DND-41 (cell line): ENCODE measurements around the gene FBLN1.

Source experiments
- ATAC-seq: fragments of 200-7000 bp; cut with Tn5 transposase; 3 replicates; pipeline ENCODE4 v1.9.1; 2021; ENCODE audit warnings: low read depth; ENCODE audit not compliant: insufficient read depth
- DNase-seq: peaks from one replicate; pipeline ENCODE4 v3.0.0-alpha.2; 2020
- H2AFZ ChIP-seq: 2 replicates; pipeline ENCODE4 v1.6.0; 2012; ENCODE audit warnings: low read depth, low read length
- H3K27ac ChIP-seq: 2 replicates; pipeline ENCODE4 v1.5.1; 2012; ENCODE audit warnings: low read length, inconsistent platforms
- H3K27me3 ChIP-seq: fragments of 200-600 bp; sonication (generic); 2 replicates; pipeline ENCODE4 v1.6.0; 2012; ENCODE audit warnings: low read length, mild to moderate bottlenecking, inconsistent platforms; ENCODE audit not compliant: insufficient read depth, poor library complexity
- H3K36me3 ChIP-seq: 2 replicates; pipeline ENCODE4 v1.5.1; 2012; ENCODE audit warnings: low read length, inconsistent platforms; ENCODE audit not compliant: insufficient read depth
- H3K4me1 ChIP-seq: 2 replicates; pipeline ENCODE4 v1.5.1; 2012; ENCODE audit warnings: mild to moderate bottlenecking, low read length; ENCODE audit not compliant: insufficient read depth
- H3K4me2 ChIP-seq: 2 replicates; pipeline ENCODE4 v1.6.0; 2012; ENCODE audit warnings: mild to moderate bottlenecking, moderate library complexity, low read length, inconsistent platforms; ENCODE audit not compliant: insufficient read depth
- H3K4me3 ChIP-seq, 2 experiments: fragments of 200-600 bp in 1 of 2; shearing (Covaris generic) in 1 of 2; 2 replicates each; pipeline ENCODE4 v1.5.1; 2012 to 2016; ENCODE audit warnings: inconsistent platforms in 2 of 2, low read length in 2 of 2, mild to moderate bottlenecking in 2 of 2, low read depth in 1 of 2, moderate library complexity in 1 of 2
- H3K79me2 ChIP-seq: 2 replicates; pipeline ENCODE4 v1.6.0; 2012; ENCODE audit warnings: low read length, inconsistent platforms; ENCODE audit not compliant: insufficient read depth
- H3K9ac ChIP-seq: 2 replicates; pipeline ENCODE4 v1.6.0; 2012; ENCODE audit warnings: low read depth, mild to moderate bottlenecking, inconsistent platforms, low read length, moderate library complexity
- H3K9me3 ChIP-seq: 2 replicates; pipeline ENCODE4 v1.5.1; 2012; ENCODE audit warnings: low read length, moderate library complexity, mild to moderate bottlenecking, inconsistent platforms; ENCODE audit not compliant: insufficient read depth, severe bottlenecking
- H4K20me1 ChIP-seq: 2 replicates; pipeline ENCODE4 v1.6.0; 2012; ENCODE audit warnings: low read length; ENCODE audit not compliant: insufficient read depth
- CTCF ChIP-seq: IDR thresholded peaks from 2 replicates; pipeline ENCODE4 v1.5.1; 2012; ENCODE audit warnings: borderline replicate concordance, low read length, moderate library complexity, mild to moderate bottlenecking; ENCODE audit not compliant: poor library complexity, severe bottlenecking; ENCODE audit errors: extremely low read depth
- EZH2 ChIP-seq: IDR thresholded peaks from 3 replicates; pipeline ENCODE4 v1.6.1; 2012; ENCODE audit warnings: borderline replicate concordance, low read depth, mild to moderate bottlenecking, moderate library complexity, low read length, inconsistent platforms; ENCODE audit not compliant: severe bottlenecking

Gene FBLN1

GRCh38 chr22:45481661-45482060 lies 21.0 kb upstream of the FBLN1 start:
- H3K4me1 ChIP-seq, result no peaks in the 10 kb centered on the region
- no peak overlapping the region for H3K27ac ChIP-seq
- no peaks in the 10 kb centered on the region for H3K9me3 ChIP-seq
- H3K79me2 ChIP-seq, result no peaks in the 10 kb centered on the region
- no peaks in the 10 kb centered on the region for H3K36me3 ChIP-seq
- no peak overlapping the region for H2AFZ ChIP-seq
- H3K4me3 ChIP-seq, result no peak overlapping the region
- no peak for ATAC-seq
- no peak overlapping the region for H3K4me2 ChIP-seq
- H4K20me1 ChIP-seq, result no peaks in the 10 kb centered on the region
- H3K9ac ChIP-seq, result no peak overlapping the region
- TF ChIP-seq EZH2 (no peak), CTCF (no peak)
- no peak for DNase-seq
- no peaks in the 10 kb centered on the region for H3K27me3 ChIP-seq

GRCh38 chr22:45482169-45482568 lies 20.5 kb upstream of the FBLN1 start:
- no peak overlapping the region for H3K27ac ChIP-seq
- no peaks in the 10 kb centered on the region for H3K4me1 ChIP-seq
- no peak overlapping the region for H2AFZ ChIP-seq
- no peak for TF ChIP-seq EZH2
- TF ChIP-seq CTCF, result no peak
- H3K36me3 ChIP-seq, result no peaks in the 10 kb centered on the region
- ATAC-seq (no peak), DNase-seq (no peak)
- H4K20me1 ChIP-seq, result no peaks in the 10 kb centered on the region
- no peak overlapping the region for H3K4me2 ChIP-seq
- no peak overlapping the region for H3K9ac ChIP-seq
- H3K9me3 ChIP-seq, result no peaks in the 10 kb centered on the region
- no peak overlapping the region for H3K4me3 ChIP-seq
- no peaks in the 10 kb centered on the region for H3K27me3 ChIP-seq
- no peaks in the 10 kb centered on the region for H3K79me2 ChIP-seq

GRCh38 chr22:45483319-45483718 lies 19.4 kb upstream of the FBLN1 start:
- Histone ChIP-seq H3K9me3 (peaks cover 6% of the 10 kb centered on the region), H3K27me3 (no peaks in the 10 kb centered on the region), H3K4me2 (no peak overlapping the region), H3K27ac (no peak overlapping the region), H2AFZ (no peak overlapping the region), H3K4me1 (no peaks in the 10 kb centered on the region), H3K36me3 (no peaks in the 10 kb centered on the region), H3K9ac (no peak overlapping the region), H3K79me2 (no peaks in the 10 kb centered on the region), H3K4me3 (no peak overlapping the region), H4K20me1 (no peaks in the 10 kb centered on the region)
- ATAC-seq, result no peak
- TF ChIP-seq CTCF, result no peak
- TF ChIP-seq EZH2, result no peak
- no peak for DNase-seq
